Bronchial smooth muscle cell (primary cell): ENCODE data around the gene HRH4. TPM values are rescaled to one million over a fixed set of nuclear protein-coding genes. Genes with fewer than 3 reads are reported as not detected.

Experiments used
- total RNA-seq: library from RNA; depleted of rRNA; stranded (reverse); fragments of >200 nt; gene quantifications from 2 replicates; pipeline ENCODE4 v1.2.1, GENCODE V29; 2014

The HRH4 gene, protein sequence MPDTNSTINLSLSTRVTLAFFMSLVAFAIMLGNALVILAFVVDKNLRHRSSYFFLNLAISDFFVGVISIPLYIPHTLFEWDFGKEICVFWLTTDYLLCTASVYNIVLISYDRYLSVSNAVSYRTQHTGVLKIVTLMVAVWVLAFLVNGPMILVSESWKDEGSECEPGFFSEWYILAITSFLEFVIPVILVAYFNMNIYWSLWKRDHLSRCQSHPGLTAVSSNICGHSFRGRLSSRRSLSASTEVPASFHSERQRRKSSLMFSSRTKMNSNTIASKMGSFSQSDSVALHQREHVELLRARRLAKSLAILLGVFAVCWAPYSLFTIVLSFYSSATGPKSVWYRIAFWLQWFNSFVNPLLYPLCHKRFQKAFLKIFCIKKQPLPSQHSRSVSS
- total RNA-seq: under 0.01 TPM in 1 of 2 replicates, not detected in the other

DNA sequence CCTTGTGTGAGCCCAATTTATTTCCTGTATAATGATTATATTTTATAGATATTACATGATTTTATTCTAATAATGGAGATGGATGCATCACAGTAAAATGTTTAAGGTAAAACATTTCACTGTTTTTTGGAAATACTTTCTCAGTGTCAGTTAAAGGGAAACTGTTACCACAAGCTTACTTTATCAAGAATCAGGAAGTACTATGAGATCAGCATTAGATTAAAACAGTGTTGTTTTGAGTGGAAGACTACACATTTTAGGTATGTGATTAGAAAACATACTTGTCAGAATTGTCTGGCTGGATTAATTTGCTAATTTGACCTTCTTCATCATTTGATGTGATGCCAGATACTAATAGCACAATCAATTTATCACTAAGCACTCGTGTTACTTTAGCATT, at the start of gene HRH4:
HRH4 (plus strand) TSS at position 250 of the 400 bp plus-strand sequence; CDS start at position 342, 92 bp downstream.

GRCh38 chr18:24426398-24427294, 33.8 kb upstream of the HRH4 start, which contains the start of gene IMPACT:
TSS of gene IMPACT (plus strand) at chr18:24426670. CDS start at chr18:24426757, 87 bp downstream.

Other genes with a start within 250 kb of the HRH4 start
- gene OSBPL1A, start 62.8 kb upstream of the HRH4 start, total RNA-seq: 47.9 and 59.4 TPM in 2 replicates
- gene IMPACT, start 34.0 kb upstream of the HRH4 start, total RNA-seq: 26.6 and 27.0 TPM in 2 replicates